ENCODE results near the gene DECR2. TPM values are rescaled to one million over a fixed set of nuclear protein-coding genes. Genes with fewer than 3 reads are reported as not detected.
"Not testable (repeated sequence)": the region's sequence is repeated elsewhere in the genome, so short reads cannot be mapped to it uniquely, and the experiment has no call there.

DECR2 gene
- total RNA-seq, 1 donor from 2014 or later = 18.0 TPM

DNA sequence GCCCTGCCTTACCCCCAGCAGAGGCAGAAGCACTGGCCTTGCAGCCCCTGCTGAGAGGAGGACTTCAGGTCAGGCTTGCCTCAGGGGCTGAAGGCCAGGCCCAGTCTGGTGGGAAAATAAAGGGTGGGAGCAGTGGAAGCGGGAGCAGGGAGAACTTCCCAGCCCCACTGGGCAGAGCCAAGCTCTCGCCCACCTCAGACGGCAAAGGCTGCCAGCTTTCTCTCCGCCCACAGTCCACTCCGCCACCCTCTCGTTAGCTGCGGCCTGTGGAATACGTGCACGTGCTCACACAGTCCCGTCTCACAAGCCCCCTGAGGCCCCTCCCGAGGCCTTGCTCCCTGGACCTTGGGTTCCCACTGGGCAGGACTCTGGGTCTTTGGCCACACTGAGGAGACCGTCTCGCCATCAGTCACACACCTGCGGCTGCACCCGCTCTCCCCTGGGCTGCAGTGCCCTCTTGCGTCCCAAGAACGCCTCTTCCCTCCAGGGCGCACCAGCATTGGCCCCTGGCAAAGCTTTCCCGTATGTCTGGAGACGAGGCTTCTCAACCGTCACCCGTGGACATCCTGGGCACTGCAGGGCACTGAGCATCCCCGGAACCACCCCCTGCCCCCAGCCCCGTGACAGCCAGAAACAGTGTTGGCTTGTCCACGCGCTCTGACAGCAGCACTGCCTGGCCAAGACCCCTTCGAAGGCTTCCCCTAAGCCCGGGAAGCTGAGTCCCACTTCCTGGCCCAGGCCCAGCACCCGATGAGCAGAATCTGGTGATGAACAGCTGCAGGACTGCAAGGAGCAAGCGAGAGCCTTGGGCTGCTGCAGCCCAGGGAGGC is 39.6 kb upstream of the DECR2 start:
- peaks cover 3% of the 10 kb centered on the region for H3K36me3 Mint-ChIP-seq (ENCODE audit: low read depth)
- intact Hi-C loops (cut with micrococcal nuclease) = loop anchor here (1.0 to 5.0 kb wide), 4 partner anchors 180 to 297 kb away; partner anchors contain the start of gene HBQ1
- peaks cover 6% of the 10 kb centered on the region for H3K4me1 Mint-ChIP-seq (ENCODE audit: low read depth)
- peak; percentile 60 for DNase-seq (ENCODE audit: low spot score)
- no peak overlapping the region for H3K4me3 Mint-ChIP-seq
- H3K27ac Mint-ChIP-seq = no peak overlapping the region
- H3K27me3 Mint-ChIP-seq (ENCODE audit: insufficient read depth) = peaks cover 1% of the 10 kb centered on the region
- H3K9me3 Mint-ChIP-seq = no peaks in the 10 kb centered on the region

- not testable (repeated sequence) for H3K9me3 Mint-ChIP-seq; H3K4me1 Mint-ChIP-seq (ENCODE audit: low read depth); DNase-seq (ENCODE audit: low spot score); H3K4me3 Mint-ChIP-seq; H3K27me3 Mint-ChIP-seq (ENCODE audit: insufficient read depth); H3K27ac Mint-ChIP-seq; H3K36me3 Mint-ChIP-seq (ENCODE audit: low read depth)
- intact Hi-C loops (cut with micrococcal nuclease) = loop anchor here (1.0 to 5.0 kb wide), 4 partner anchors 180 to 297 kb away; partner anchors contain the start of gene HBQ1
These were observed 39.0 kb upstream of the DECR2 start for GRCh38 chr16:362702-362999.

- Mint-ChIP-seq H3K36me3 (ENCODE audit: low read depth) (peaks cover 4% of the 10 kb centered on the region), H3K9me3 (no peaks in the 10 kb centered on the region), H3K27ac (no peak overlapping the region), H3K27me3 (ENCODE audit: insufficient read depth) (peaks cover 1% of the 10 kb centered on the region), H3K4me1 (ENCODE audit: low read depth) (peaks cover 6% of the 10 kb centered on the region), H3K4me3 (no peak overlapping the region)
- intact Hi-C loops (cut with micrococcal nuclease) = loop anchor here (5.0 kb wide), 1 partner anchor 181 kb away; the partner anchor contains the start of gene HBQ1
- no peak for DNase-seq (ENCODE audit: low spot score)
These were observed 38.4 kb upstream of the DECR2 start for GRCh38 chr16:363110-363765.

- Mint-ChIP-seq H3K4me3 (no peak overlapping the region), H3K27me3 (ENCODE audit: insufficient read depth) (peaks cover 1% of the 10 kb centered on the region), H3K36me3 (ENCODE audit: low read depth) (peaks cover 4% of the 10 kb centered on the region), H3K4me1 (ENCODE audit: low read depth) (peaks cover 6% of the 10 kb centered on the region), H3K27ac (no peak overlapping the region), H3K9me3 (no peaks in the 10 kb centered on the region)
- intact Hi-C loops (cut with micrococcal nuclease) = loop anchor here (5.0 kb wide), 1 partner anchor 182 kb away; the partner anchor contains the start of gene HBQ1
- DNase-seq (ENCODE audit: low spot score) = no peak
These were observed 37.8 kb upstream of the DECR2 start for GRCh38 chr16:363766-364490.

DNA sequence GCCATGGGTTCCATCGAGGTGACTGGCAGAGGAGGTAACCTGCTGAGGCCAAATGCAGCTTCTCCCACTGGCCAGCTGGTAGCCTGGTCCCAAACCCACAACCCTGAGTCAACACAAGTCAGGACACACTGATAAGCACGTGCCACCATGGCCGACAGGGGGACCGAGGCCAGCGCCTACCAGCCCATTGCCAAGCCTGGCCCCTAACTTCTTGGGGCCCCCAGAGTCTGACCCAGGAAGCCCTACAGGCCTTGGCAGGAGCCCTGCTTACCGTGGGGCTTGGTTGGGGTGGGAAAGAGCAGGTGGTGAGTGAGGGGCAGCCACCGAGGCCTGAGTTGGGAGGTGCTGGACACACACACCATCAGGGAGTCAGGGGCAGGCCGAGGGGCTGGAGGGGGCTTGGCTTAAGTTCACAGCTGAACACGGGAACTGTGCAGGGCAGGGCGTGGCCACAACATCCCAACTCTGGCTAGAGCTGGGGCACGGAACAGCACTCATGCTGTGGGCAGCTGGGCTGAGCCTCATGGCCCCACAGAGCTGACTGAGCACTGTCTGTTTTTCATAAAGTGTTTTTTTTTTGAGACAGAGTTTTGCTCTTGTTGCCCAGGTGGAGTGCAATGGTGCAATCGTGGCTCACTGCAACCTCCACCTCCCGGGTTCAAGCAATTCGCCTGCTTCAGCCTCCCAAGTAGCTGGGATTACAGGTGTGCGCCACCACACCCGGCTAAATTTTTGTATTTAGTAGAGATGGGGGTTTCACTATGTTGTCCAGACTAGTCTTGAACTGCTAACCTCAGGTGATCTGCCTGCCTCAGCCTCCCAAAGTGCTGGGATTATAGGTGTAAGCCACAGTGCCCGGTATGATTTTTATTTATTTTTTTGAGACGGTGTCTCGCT is 36.8 kb upstream of the DECR2 start:
- peaks cover 4% of the 10 kb centered on the region for H3K36me3 Mint-ChIP-seq (ENCODE audit: low read depth)
- intact Hi-C loops (cut with micrococcal nuclease) = loop anchor here (5.0 kb wide), 1 partner anchor 183 kb away; the partner anchor contains the start of gene HBQ1
- no peak for DNase-seq (ENCODE audit: low spot score)
- peaks cover 6% of the 10 kb centered on the region for H3K4me1 Mint-ChIP-seq (ENCODE audit: low read depth)
- H3K9me3 Mint-ChIP-seq = no peaks in the 10 kb centered on the region
- H3K27me3 Mint-ChIP-seq (ENCODE audit: insufficient read depth) = peaks cover 1% of the 10 kb centered on the region
- no peak overlapping the region for H3K4me3 Mint-ChIP-seq
- H3K27ac Mint-ChIP-seq = no peak overlapping the region

GRCh38 chr16:366476-366875 is 35.2 kb upstream of the DECR2 start:
- intact Hi-C loops (cut with micrococcal nuclease) = no loop called here
- H3K27ac Mint-ChIP-seq = no peak overlapping the region
- H3K9me3 Mint-ChIP-seq = no peaks in the 10 kb centered on the region
- no peak overlapping the region for H3K4me3 Mint-ChIP-seq
- peaks cover 11% of the 10 kb centered on the region for H3K4me1 Mint-ChIP-seq (ENCODE audit: low read depth)
- peaks cover 1% of the 10 kb centered on the region for H3K27me3 Mint-ChIP-seq (ENCODE audit: insufficient read depth)
- DNase-seq (ENCODE audit: low spot score) = no peak
- peaks cover 4% of the 10 kb centered on the region for H3K36me3 Mint-ChIP-seq (ENCODE audit: low read depth)

DNA sequence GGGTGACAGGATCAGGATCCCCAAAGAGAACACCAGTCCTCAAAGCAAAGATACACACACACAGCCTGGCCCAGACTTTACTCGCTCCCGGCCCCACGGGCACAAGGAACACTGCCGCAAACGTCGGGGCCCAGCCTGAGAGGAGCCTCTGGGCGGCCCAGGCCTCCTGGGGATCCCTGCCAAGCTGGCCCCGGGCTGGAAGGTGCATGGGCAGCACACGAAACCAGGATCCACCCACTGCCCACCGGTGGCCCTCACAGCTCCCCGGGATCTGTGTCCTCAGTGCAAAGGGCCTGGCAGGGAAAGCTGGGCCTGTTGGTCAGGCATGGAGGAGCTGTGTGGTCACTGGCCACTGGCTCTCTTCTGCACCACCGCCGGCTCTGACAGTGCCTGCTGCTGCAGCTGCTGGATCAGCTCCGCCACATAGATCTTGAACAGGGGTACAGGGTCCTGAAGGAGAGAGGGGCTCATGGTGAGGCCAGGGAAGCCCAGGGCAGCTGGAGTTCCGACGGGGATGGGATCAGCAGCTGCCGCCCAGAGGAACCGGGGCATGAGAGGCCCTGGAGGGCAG is 34.3 kb upstream of the DECR2 start:
- H3K9me3 Mint-ChIP-seq = no peaks in the 10 kb centered on the region
- H3K27ac Mint-ChIP-seq = no peak overlapping the region
- peak overlapping the region; percentile 20 for H3K4me3 Mint-ChIP-seq
- H3K36me3 Mint-ChIP-seq (ENCODE audit: low read depth) = peaks cover 4% of the 10 kb centered on the region
- DNase-seq (ENCODE audit: low spot score) = no peak
- no peaks in the 10 kb centered on the region for H3K27me3 Mint-ChIP-seq (ENCODE audit: insufficient read depth)
- intact Hi-C loops (cut with micrococcal nuclease) = no loop called here
- H3K4me1 Mint-ChIP-seq (ENCODE audit: low read depth) = peaks cover 5% of the 10 kb centered on the region

DNA sequence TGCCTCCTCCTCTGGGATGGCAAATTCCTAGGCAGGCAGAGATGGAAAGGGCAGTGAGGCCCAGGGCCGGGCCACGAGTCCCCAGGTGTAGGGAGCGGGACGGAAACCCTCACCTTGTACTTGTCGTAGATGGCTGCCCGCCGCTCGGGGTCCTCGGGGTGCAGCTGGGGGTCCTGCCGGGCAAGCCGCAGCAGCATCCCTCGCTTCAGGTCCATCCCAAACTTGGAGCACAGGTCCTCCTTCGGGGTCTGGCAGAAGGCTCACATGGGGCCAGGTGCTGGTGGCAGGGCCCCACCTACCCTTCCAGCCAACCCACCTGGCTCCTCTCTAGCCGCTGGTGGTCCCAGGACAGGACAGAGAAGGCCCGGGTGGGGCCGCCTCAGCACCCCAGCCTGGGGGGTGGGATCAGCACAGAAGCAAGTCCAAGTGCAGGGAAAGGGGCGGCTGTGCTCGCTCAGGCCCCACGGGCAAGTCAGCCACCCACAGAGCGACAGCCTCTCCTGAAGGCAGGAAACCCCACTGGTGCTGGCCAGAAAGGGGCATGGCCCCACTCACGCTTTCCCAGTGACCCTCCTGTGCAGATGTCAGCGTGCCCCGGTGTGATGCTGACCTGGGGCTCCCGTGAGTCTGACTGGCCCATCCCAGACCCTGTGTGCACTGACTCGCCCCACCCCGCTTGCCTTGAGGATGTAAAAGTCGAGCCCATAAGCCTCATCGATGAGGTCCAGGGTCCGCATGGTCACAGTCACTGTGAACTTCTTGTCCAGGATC is 33.1 kb upstream of the DECR2 start:
- DNase-seq (ENCODE audit: low spot score) = no peak
- Mint-ChIP-seq H3K4me1 (ENCODE audit: low read depth) (peaks cover 4% of the 10 kb centered on the region), H3K27me3 (ENCODE audit: insufficient read depth) (no peaks in the 10 kb centered on the region), H3K36me3 (ENCODE audit: low read depth) (peaks cover 7% of the 10 kb centered on the region), H3K4me3 (peak overlapping the region; percentile 77), H3K27ac (no peak overlapping the region), H3K9me3 (no peaks in the 10 kb centered on the region)
- intact Hi-C loops (cut with micrococcal nuclease) = no loop called here

- H3K27ac Mint-ChIP-seq = no peak overlapping the region
- peak overlapping the region; percentile 77 for H3K4me3 Mint-ChIP-seq
- H3K27me3 Mint-ChIP-seq (ENCODE audit: insufficient read depth) = no peaks in the 10 kb centered on the region
- H3K9me3 Mint-ChIP-seq = no peaks in the 10 kb centered on the region
- intact Hi-C loops (cut with micrococcal nuclease) = no loop called here
- H3K4me1 Mint-ChIP-seq (ENCODE audit: low read depth) = peaks cover 4% of the 10 kb centered on the region
- H3K36me3 Mint-ChIP-seq (ENCODE audit: low read depth) = peaks cover 7% of the 10 kb centered on the region
- DNase-seq (ENCODE audit: low spot score) = no peak
These were observed 32.3 kb upstream of the DECR2 start for GRCh38 chr16:369275-369865.

- intact Hi-C loops (cut with micrococcal nuclease) = loop anchor here (1.0 to 2.0 kb wide), 4 partner anchors 11 to 317 kb away; partner anchors contain the start of genes AXIN1, DECR2, PGAP6 and POLR3K
- H3K36me3 Mint-ChIP-seq (ENCODE audit: low read depth) = peaks cover 7% of the 10 kb centered on the region
- H3K9me3 Mint-ChIP-seq = no peaks in the 10 kb centered on the region
- H3K27me3 Mint-ChIP-seq (ENCODE audit: insufficient read depth) = no peaks in the 10 kb centered on the region
- peaks cover 4% of the 10 kb centered on the region for H3K4me1 Mint-ChIP-seq (ENCODE audit: low read depth)
- DNase-seq (ENCODE audit: low spot score) = no peak
- peak overlapping the region; percentile 77 for H3K4me3 Mint-ChIP-seq
- H3K27ac Mint-ChIP-seq = no peak overlapping the region
These were observed 31.7 kb upstream of the DECR2 start for GRCh38 chr16:369866-370436.

DNA sequence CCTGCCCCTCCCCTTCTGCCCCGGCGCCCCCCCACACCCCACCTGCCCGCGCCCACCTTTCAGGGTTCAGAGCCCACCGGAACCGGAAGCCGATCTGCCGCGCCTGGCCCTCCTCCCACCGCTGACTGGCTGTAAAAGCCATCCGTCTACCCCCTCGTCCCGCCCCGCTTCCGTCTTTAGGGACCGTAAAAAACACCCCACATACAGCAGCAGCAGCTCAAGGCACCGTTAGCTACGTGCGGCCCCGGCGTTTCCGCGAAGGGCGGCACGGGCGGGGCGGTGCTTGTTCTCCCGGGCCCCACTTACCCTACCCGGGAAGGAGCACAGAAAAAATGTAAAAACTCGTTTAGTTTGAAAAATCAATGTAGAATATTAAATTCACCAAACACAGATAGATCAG is 31.2 kb upstream of the DECR2 start, which contains the start of gene MRPL28:
Gene MRPL28, minus strand, starts transcription at position 96 of the 400 bp plus-strand sequence. CDS start 320 bp downstream, outside the sequence.
- Mint-ChIP-seq H3K36me3 (ENCODE audit: low read depth) (peaks cover 7% of the 10 kb centered on the region), H3K4me1 (ENCODE audit: low read depth) (peaks cover 4% of the 10 kb centered on the region), H3K27me3 (ENCODE audit: insufficient read depth) (no peaks in the 10 kb centered on the region), H3K27ac (peak within 1 kb of the TSS; percentile 84), H3K9me3 (no peaks in the 10 kb centered on the region), H3K4me3 (peak within 1 kb of the TSS; percentile 86)
- peak; percentile 92 for DNase-seq (ENCODE audit: low spot score)
- intact Hi-C loops (cut with micrococcal nuclease) = loop anchor here (1.0 to 2.0 kb wide), 4 partner anchors 11 to 317 kb away; partner anchors contain the start of genes AXIN1, DECR2, PGAP6 and POLR3K
